Measurements from ENCODE around the gene XPOT. TPM values are rescaled to one million over a fixed set of nuclear protein-coding genes. Genes with fewer than 3 reads are reported as not detected.

XPOT gene
- total and polyA plus RNA-seq, 2 donors (not counting 1 experiment from before 2014, with no cell fraction given) = 92.6 to 205 TPM

GRCh38 chr12:64452559-64453329 lies 48.6 kb downstream of the XPOT start:
- no peak overlapping the region for H2AFZ ChIP-seq (ENCODE audit: low read length)
- H3K4me3 ChIP-seq (replicated peaks in 1 of 4; ENCODE audit: control extremely low read depth in 1 of 4, insufficient read depth in 1 of 4, low read depth in 3 of 4, low read length in 4 of 4) = peak overlapping the region; percentile 93 to 98 (median 96)
- peak overlapping the region; percentile 92 for H3K4me2 ChIP-seq (ENCODE audit: extremely low read depth, insufficient read depth, low read length)
- H4K20me1 ChIP-seq (ENCODE audit: control insufficient read depth, extremely low read depth, insufficient read depth, low read length) = no peaks in the 10 kb centered on the region
- peaks cover 5% of the 10 kb centered on the region for H3K4me1 ChIP-seq (ENCODE audit: control insufficient read depth, extremely low read depth, insufficient read depth, low read length)
- DNase-seq (ENCODE audit: low read depth in 2 of 2) = peak; percentile 88 to 90
- TF ChIP-seq CTCF (conservative IDR thresholded peaks at IDR 0.05 in 1 of 2, IDR thresholded peaks at IDR 0.05 in 1 of 2; ENCODE audit: low read depth in 1 of 2, low read length in 2 of 2) = no peak
- no peak for TF ChIP-seq EZH2 (IDR thresholded peaks at IDR 0.05; ENCODE audit: low read length, missing control alignments)
- H3K9ac ChIP-seq (ENCODE audit: insufficient read depth, low read length) = peak overlapping the region; percentile 98
- no peaks in the 10 kb centered on the region for H3K36me3 ChIP-seq (ENCODE audit: control insufficient read depth, insufficient read depth, low read length)
- H3K27me3 ChIP-seq (ENCODE audit: control insufficient read depth, insufficient read depth, low read length) = no peaks in the 10 kb centered on the region
- H3K9me3 ChIP-seq (ENCODE audit: control insufficient read depth, insufficient read depth, low read depth, low read length) = no peaks in the 10 kb centered on the region
- H3K27ac ChIP-seq (ENCODE audit: insufficient read depth, low read length) = peak overlapping the region; percentile 100
- H3K79me2 ChIP-seq (ENCODE audit: control insufficient read depth, insufficient read depth, low read length) = peaks cover 48% of the 10 kb centered on the region

GRCh38 chr12:64455506-64455905 lies 51.3 kb downstream of the XPOT start:
- H2AFZ ChIP-seq (ENCODE audit: low read length) = no peak overlapping the region
- TF ChIP-seq EZH2 (IDR thresholded peaks at IDR 0.05; ENCODE audit: low read length, missing control alignments) (no peak), CTCF (conservative IDR thresholded peaks at IDR 0.05 in 1 of 2, IDR thresholded peaks at IDR 0.05 in 1 of 2; ENCODE audit: low read depth in 1 of 2, low read length in 2 of 2) (no peak)
- no peak overlapping the region for H3K27ac ChIP-seq (ENCODE audit: insufficient read depth, low read length)

GRCh38 chr12:64456119-64456518 lies 51.9 kb downstream of the XPOT start:
- H3K9ac ChIP-seq (ENCODE audit: insufficient read depth, low read length) = no peak overlapping the region
- no peak for DNase-seq (ENCODE audit: low read depth in 2 of 2)
- H3K79me2 ChIP-seq (ENCODE audit: control insufficient read depth, insufficient read depth, low read length) = peaks cover 71% of the 10 kb centered on the region
- H3K36me3 ChIP-seq (ENCODE audit: control insufficient read depth, insufficient read depth, low read length) = no peaks in the 10 kb centered on the region
- no peak overlapping the region for H2AFZ ChIP-seq (ENCODE audit: low read length)
- no peak overlapping the region for H3K4me3 ChIP-seq (replicated peaks in 1 of 4; ENCODE audit: control extremely low read depth in 1 of 4, insufficient read depth in 1 of 4, low read depth in 3 of 4, low read length in 4 of 4)
- no peak for TF ChIP-seq EZH2 (IDR thresholded peaks at IDR 0.05; ENCODE audit: low read length, missing control alignments)
- no peak for TF ChIP-seq CTCF (conservative IDR thresholded peaks at IDR 0.05 in 1 of 2, IDR thresholded peaks at IDR 0.05 in 1 of 2; ENCODE audit: low read depth in 1 of 2, low read length in 2 of 2)
- peak overlapping the region; percentile 30 for H3K4me2 ChIP-seq (ENCODE audit: extremely low read depth, insufficient read depth, low read length)
- H4K20me1 ChIP-seq (ENCODE audit: control insufficient read depth, extremely low read depth, insufficient read depth, low read length) = no peaks in the 10 kb centered on the region
- no peaks in the 10 kb centered on the region for H3K9me3 ChIP-seq (ENCODE audit: control insufficient read depth, insufficient read depth, low read depth, low read length)
- no peaks in the 10 kb centered on the region for H3K27me3 ChIP-seq (ENCODE audit: control insufficient read depth, insufficient read depth, low read length)
- peaks cover 12% of the 10 kb centered on the region for H3K4me1 ChIP-seq (ENCODE audit: control insufficient read depth, extremely low read depth, insufficient read depth, low read length)
- H3K27ac ChIP-seq (ENCODE audit: insufficient read depth, low read length) = no peak overlapping the region

More at GRCh38 chr12:64455506-64455905, 51.3 kb downstream of the XPOT start:
- DNase-seq (ENCODE audit: low read depth in 2 of 2) = no peak
- H3K4me1 ChIP-seq (ENCODE audit: control insufficient read depth, extremely low read depth, insufficient read depth, low read length) = peaks cover 9% of the 10 kb centered on the region
- no peaks in the 10 kb centered on the region for H3K27me3 ChIP-seq (ENCODE audit: control insufficient read depth, insufficient read depth, low read length)
- H3K9ac ChIP-seq (ENCODE audit: insufficient read depth, low read length) = no peak overlapping the region
- no peaks in the 10 kb centered on the region for H4K20me1 ChIP-seq (ENCODE audit: control insufficient read depth, extremely low read depth, insufficient read depth, low read length)
- peaks cover 69% of the 10 kb centered on the region for H3K79me2 ChIP-seq (ENCODE audit: control insufficient read depth, insufficient read depth, low read length)
- H3K9me3 ChIP-seq (ENCODE audit: control insufficient read depth, insufficient read depth, low read depth, low read length) = no peaks in the 10 kb centered on the region
- H3K4me3 ChIP-seq (replicated peaks in 1 of 4; ENCODE audit: control extremely low read depth in 1 of 4, insufficient read depth in 1 of 4, low read depth in 3 of 4, low read length in 4 of 4) = no peak overlapping the region
- H3K4me2 ChIP-seq (ENCODE audit: extremely low read depth, insufficient read depth, low read length) = peak overlapping the region; percentile 30
- no peaks in the 10 kb centered on the region for H3K36me3 ChIP-seq (ENCODE audit: control insufficient read depth, insufficient read depth, low read length)

All from fibroblast of lung (primary cell).